C4-2B (cell line): ENCODE measurements around the gene TBXA2R.

Source experiments
- ZFX ChIP-seq: fragments of 450-650 bp; IDR thresholded peaks from 2 replicates; pipeline ENCODE4 v1.6.1; 2017
- TF ChIP-seq, protein P1 (sequence below): fragments of 450-650 bp; conservative IDR thresholded peaks from 2 replicates; pipeline ENCODE4 v1.5.1; 2017; ENCODE audit warnings: mild to moderate bottlenecking

DNA sequence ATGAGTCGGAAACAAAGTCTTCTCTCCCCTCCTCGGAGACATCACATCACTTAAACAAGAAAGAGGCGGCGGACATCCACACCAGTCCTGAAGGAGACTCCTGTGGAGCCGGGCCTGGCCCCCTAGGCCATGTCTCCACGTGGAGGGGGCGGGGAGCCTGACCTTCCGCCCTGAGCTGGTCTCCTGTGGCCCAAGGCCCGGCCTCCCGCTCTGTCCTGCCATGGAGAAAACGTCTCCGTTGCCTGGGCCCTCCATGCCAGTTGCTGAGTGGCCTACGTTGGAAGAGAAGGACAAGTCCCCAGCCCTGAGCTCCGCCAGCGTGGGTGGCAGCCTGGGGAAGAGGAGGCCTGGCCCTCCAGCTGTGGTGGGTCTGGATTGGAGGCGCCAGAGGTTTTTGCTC is 25.4 kb upstream of the TBXA2R start:
- TF ChIP-seq, protein P1, sequence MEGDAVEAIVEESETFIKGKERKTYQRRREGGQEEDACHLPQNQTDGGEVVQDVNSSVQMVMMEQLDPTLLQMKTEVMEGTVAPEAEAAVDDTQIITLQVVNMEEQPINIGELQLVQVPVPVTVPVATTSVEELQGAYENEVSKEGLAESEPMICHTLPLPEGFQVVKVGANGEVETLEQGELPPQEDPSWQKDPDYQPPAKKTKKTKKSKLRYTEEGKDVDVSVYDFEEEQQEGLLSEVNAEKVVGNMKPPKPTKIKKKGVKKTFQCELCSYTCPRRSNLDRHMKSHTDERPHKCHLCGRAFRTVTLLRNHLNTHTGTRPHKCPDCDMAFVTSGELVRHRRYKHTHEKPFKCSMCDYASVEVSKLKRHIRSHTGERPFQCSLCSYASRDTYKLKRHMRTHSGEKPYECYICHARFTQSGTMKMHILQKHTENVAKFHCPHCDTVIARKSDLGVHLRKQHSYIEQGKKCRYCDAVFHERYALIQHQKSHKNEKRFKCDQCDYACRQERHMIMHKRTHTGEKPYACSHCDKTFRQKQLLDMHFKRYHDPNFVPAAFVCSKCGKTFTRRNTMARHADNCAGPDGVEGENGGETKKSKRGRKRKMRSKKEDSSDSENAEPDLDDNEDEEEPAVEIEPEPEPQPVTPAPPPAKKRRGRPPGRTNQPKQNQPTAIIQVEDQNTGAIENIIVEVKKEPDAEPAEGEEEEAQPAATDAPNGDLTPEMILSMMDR, result no peak
- no peak for TF ChIP-seq ZFX
